Activated naive CD8-positive, alpha-beta T cell treated with anti-CD3 and anti-CD28 coated beads for 36 hours (primary cell): ENCODE measurements around the gene ABHD5. TPM values are rescaled to one million over a fixed set of nuclear protein-coding genes. Genes with fewer than 3 reads are reported as not detected.
A peak's percentile ranks its signal among the peaks of the same experiment; 100 is the strongest.
"Not testable (repeated sequence)": the region's sequence is repeated elsewhere in the genome, so short reads cannot be mapped to it uniquely, and the experiment has no call there.

Source experiments
- DNase-seq: peaks from one replicate; pipeline ENCODE4 v3.0.0; 2021
- H3K27ac Mint-ChIP-seq: one replicate; pipeline ENCODE4 v1.8.0; 2022; ENCODE audit warnings: mild to moderate bottlenecking, moderate library complexity, mixed read lengths
- H3K27me3 Mint-ChIP-seq: one replicate; pipeline ENCODE4 v1.8.0; 2022; ENCODE audit warnings: mild to moderate bottlenecking, mixed read lengths
- H3K36me3 Mint-ChIP-seq: one replicate; pipeline ENCODE4 v1.8.0; 2021; ENCODE audit warnings: mild to moderate bottlenecking, mixed read lengths
- H3K4me1 Mint-ChIP-seq: one replicate; pipeline ENCODE4 v1.8.0; 2021; ENCODE audit warnings: mixed read lengths
- H3K4me3 Mint-ChIP-seq: one replicate; pipeline ENCODE4 v1.8.0; 2022; ENCODE audit warnings: mild to moderate bottlenecking, moderate library complexity, mixed read lengths
- H3K9me3 Mint-ChIP-seq: one replicate; pipeline ENCODE4 v1.8.0; 2022; ENCODE audit warnings: mixed read lengths
- total RNA-seq, 2 experiments: library from RNA; stranded (reverse); gene quantifications; one replicate each; pipeline ENCODE4 v1.2.3, GENCODE V29; 2021

Gene ABHD5
- total RNA-seq: 10 to 100 TPM; 11.4 to 12.1 TPM

GRCh38 chr3:43690400-43691119 is at the start of gene ABHD5:
ABHD5 (plus strand) TSS chr3:43690938; CDS start chr3:43690993, 55 bp downstream.
- DNase-seq: peak; percentile 93
- H3K27me3 Mint-ChIP-seq: no peaks in the 10 kb centered on the region
- peaks cover 7% of the 10 kb centered on the region for H3K36me3 Mint-ChIP-seq
- H3K4me1 Mint-ChIP-seq: peaks cover 27% of the 10 kb centered on the region
- H3K4me3 Mint-ChIP-seq: peak within 1 kb of the TSS; percentile 82
- peak within 1 kb of the TSS; percentile 84 for H3K27ac Mint-ChIP-seq
- no peaks in the 10 kb centered on the region for H3K9me3 Mint-ChIP-seq

- Mint-ChIP-seq H3K9me3 (no peaks in the 10 kb centered on the region), H3K27ac (no peak overlapping the region), H3K36me3 (no peaks in the 10 kb centered on the region), H3K27me3 (peaks cover 8% of the 10 kb centered on the region), H3K4me3 (no peak overlapping the region), H3K4me1 (peaks cover 7% of the 10 kb centered on the region)
- DNase-seq: no peak
These were observed 49.2 kb upstream of the ABHD5 start for GRCh38 chr3:43641306-43642114.

- H3K27me3 Mint-ChIP-seq: peaks cover 15% of the 10 kb centered on the region
- no peak overlapping the region for H3K4me3 Mint-ChIP-seq
These were observed 46.3 kb upstream of the ABHD5 start for GRCh38 chr3:43644443-43644842.

GRCh38 chr3:43647331-43648166 is 43.2 kb upstream of the ABHD5 start:
- Mint-ChIP-seq H3K27ac (no peak overlapping the region), H3K4me1 (no peaks in the 10 kb centered on the region), H3K4me3 (no peak overlapping the region), H3K9me3 (no peaks in the 10 kb centered on the region), H3K36me3 (no peaks in the 10 kb centered on the region), H3K27me3 (peaks cover 16% of the 10 kb centered on the region)
- no peak for DNase-seq

More at GRCh38 chr3:43644443-43644842, 46.3 kb upstream of the ABHD5 start:
- Mint-ChIP-seq H3K36me3 (no peaks in the 10 kb centered on the region), H3K4me1 (no peaks in the 10 kb centered on the region), H3K27ac (no peak overlapping the region), H3K9me3 (no peaks in the 10 kb centered on the region)
- no peak for DNase-seq

GRCh38 chr3:43648957-43649356 is 41.8 kb upstream of the ABHD5 start:
- H3K4me1 Mint-ChIP-seq: no peaks in the 10 kb centered on the region
- no peak for DNase-seq
- no peaks in the 10 kb centered on the region for H3K36me3 Mint-ChIP-seq
- H3K4me3 Mint-ChIP-seq: no peak overlapping the region
- H3K27ac Mint-ChIP-seq: no peak overlapping the region
- peaks cover 16% of the 10 kb centered on the region for H3K27me3 Mint-ChIP-seq
- H3K9me3 Mint-ChIP-seq: no peaks in the 10 kb centered on the region

GRCh38 chr3:43649365-43649968 is 41.3 kb upstream of the ABHD5 start:
- H3K4me1 Mint-ChIP-seq: no peaks in the 10 kb centered on the region
- no peak overlapping the region for H3K4me3 Mint-ChIP-seq
- no peaks in the 10 kb centered on the region for H3K9me3 Mint-ChIP-seq
- H3K36me3 Mint-ChIP-seq: no peaks in the 10 kb centered on the region
- DNase-seq: no peak
- H3K27ac Mint-ChIP-seq: no peak overlapping the region
- peaks cover 16% of the 10 kb centered on the region for H3K27me3 Mint-ChIP-seq

GRCh38 chr3:43650345-43650744 is 40.4 kb upstream of the ABHD5 start:
- Mint-ChIP-seq H3K27ac (no peak overlapping the region), H3K36me3 (no peaks in the 10 kb centered on the region), H3K27me3 (peaks cover 16% of the 10 kb centered on the region), H3K9me3 (no peaks in the 10 kb centered on the region), H3K4me3 (no peak overlapping the region), H3K4me1 (no peaks in the 10 kb centered on the region)
- DNase-seq: no peak

GRCh38 chr3:43656390-43656789 is 34.3 kb upstream of the ABHD5 start:
- DNase-seq, H3K27me3 Mint-ChIP-seq, H3K36me3 Mint-ChIP-seq, H3K27ac Mint-ChIP-seq, H3K4me1 Mint-ChIP-seq, H3K4me3 Mint-ChIP-seq, H3K9me3 Mint-ChIP-seq: not testable (repeated sequence)

- Mint-ChIP-seq H3K27me3 (peaks cover 10% of the 10 kb centered on the region), H3K9me3 (peaks cover 15% of the 10 kb centered on the region), H3K36me3 (peaks cover 7% of the 10 kb centered on the region)
These were observed 31.4 kb upstream of the ABHD5 start for GRCh38 chr3:43659250-43659880.

GRCh38 chr3:43661376-43661775 is 29.4 kb upstream of the ABHD5 start:
- Mint-ChIP-seq H3K27me3 (peaks cover 20% of the 10 kb centered on the region), H3K9me3 (peaks cover 22% of the 10 kb centered on the region)
- not testable (repeated sequence) for H3K4me1 Mint-ChIP-seq, H3K27ac Mint-ChIP-seq, H3K36me3 Mint-ChIP-seq, H3K4me3 Mint-ChIP-seq, DNase-seq

More at GRCh38 chr3:43659250-43659880, 31.4 kb upstream of the ABHD5 start:
- Mint-ChIP-seq H3K4me3 (no peak overlapping the region), H3K27ac (no peak overlapping the region), H3K4me1 (no peaks in the 10 kb centered on the region)
- DNase-seq: no peak

- Mint-ChIP-seq H3K9me3 (peaks cover 22% of the 10 kb centered on the region), H3K27me3 (peaks cover 31% of the 10 kb centered on the region)
- not testable (repeated sequence) for H3K36me3 Mint-ChIP-seq, H3K4me3 Mint-ChIP-seq, DNase-seq, H3K27ac Mint-ChIP-seq, H3K4me1 Mint-ChIP-seq
These were observed 25.7 kb upstream of the ABHD5 start for GRCh38 chr3:43665011-43665410.

GRCh38 chr3:43670635-43671522 is 19.9 kb upstream of the ABHD5 start:
- Mint-ChIP-seq H3K36me3 (peaks cover 1% of the 10 kb centered on the region), H3K27me3 (peaks cover 11% of the 10 kb centered on the region), H3K27ac (no peak overlapping the region), H3K4me1 (no peaks in the 10 kb centered on the region), H3K9me3 (no peaks in the 10 kb centered on the region), H3K4me3 (no peak overlapping the region)
- no peak for DNase-seq

- H3K4me3 Mint-ChIP-seq: no peak overlapping the region
- peaks cover 2% of the 10 kb centered on the region for H3K9me3 Mint-ChIP-seq
- no peak for DNase-seq
- H3K36me3 Mint-ChIP-seq: peaks cover 5% of the 10 kb centered on the region
- H3K4me1 Mint-ChIP-seq: no peaks in the 10 kb centered on the region
- peaks cover under 1% of the 10 kb centered on the region for H3K27me3 Mint-ChIP-seq
- H3K27ac Mint-ChIP-seq: no peak overlapping the region
These were observed 16.2 kb upstream of the ABHD5 start for GRCh38 chr3:43674345-43675085.
